Activated CD4-positive, alpha-beta memory T cell treated with anti-CD3 and anti-CD28 coated beads, Interleukin-2, amount 10 ng/mL, durations not matched to agents 7 days and 5 days (primary cell): ENCODE data around the gene EIF5. TPM values are rescaled to one million over a fixed set of nuclear protein-coding genes. Genes with fewer than 3 reads are reported as not detected.
A peak's percentile ranks its signal among the peaks of the same experiment; 100 is the strongest.

ENCODE experiments used
- CTCF ChIA-PET: fragments of 350-600 bp; sonication (Branson Sonifier 250); formaldehyde crosslinking; loops from one replicate; lab custom pipeline; 2021; ENCODE audit warnings: antibody characterized with exemption, inconsistent platforms; lab: Charles Lee
- POLR2A ChIA-PET: fragments of 350-600 bp; sonication (Branson Sonifier 250); formaldehyde crosslinking; loops from one replicate; lab custom pipeline; 2021; ENCODE audit warnings: antibody characterized with exemption; lab: Charles Lee
- DNase-seq: peaks from one replicate; pipeline ENCODE4 v3.0.0-alpha.2; 2020
- H3K27ac Mint-ChIP-seq: one replicate; pipeline ENCODE4 v1.8.0; 2021; ENCODE audit warnings: mild to moderate bottlenecking, mixed read lengths
- H3K27me3 Mint-ChIP-seq: one replicate; pipeline ENCODE4 v1.8.0; 2021; ENCODE audit warnings: mixed read lengths
- H3K36me3 Mint-ChIP-seq: one replicate; pipeline ENCODE4 v1.8.0; 2021; ENCODE audit warnings: low read depth, mixed read lengths
- H3K4me1 Mint-ChIP-seq: one replicate; pipeline ENCODE4 v1.8.0; 2021; ENCODE audit warnings: mixed read lengths
- H3K4me3 Mint-ChIP-seq: one replicate; pipeline ENCODE4 v1.8.0; 2021; ENCODE audit warnings: mild to moderate bottlenecking, mixed read lengths
- H3K9me3 Mint-ChIP-seq: one replicate; pipeline ENCODE4 v1.8.0; 2021; ENCODE audit warnings: mixed read lengths
- total RNA-seq, 2 experiments: library from RNA; stranded (reverse); gene quantifications; one replicate each; pipeline ENCODE4 v1.2.3, GENCODE V29; 2021

The EIF5 gene
- total RNA-seq, 2 experiments from 2014 or later, result 188 to 197 TPM

- Mint-ChIP-seq H3K9me3 (no peaks in the 10 kb centered on the region), H3K4me3 (peak overlapping the region; percentile 97), H3K36me3 (peaks cover 10% of the 10 kb centered on the region), H3K4me1 (peaks cover 41% of the 10 kb centered on the region), H3K27ac (peak overlapping the region; percentile 97), H3K27me3 (peaks cover 7% of the 10 kb centered on the region)
- CTCF ChIA-PET, result interaction anchor here (0.8 to 1.9 kb wide), 5 partner anchors 9 to 281 kb away, joined by 3 to 8 read pairs (median 4); no protein-coding TSS in a partner anchor
- POLR2A ChIA-PET, result interaction anchor here (0.7 to 3.9 kb wide), 11 partner anchors 8 to 176 kb away, joined by 3 to 54 read pairs (median 4); partner anchors contain the start of genes BAG5, COA8, EIF5 and TRMT61A
- peak; percentile 50 for DNase-seq
Measured at GRCh38 chr14:103385929-103386712, 52.1 kb downstream of the EIF5 start.

- H3K9me3 Mint-ChIP-seq, result no peaks in the 10 kb centered on the region
- POLR2A ChIA-PET, result interaction anchor here (0.7 to 2.6 kb wide), 5 partner anchors 15 to 142 kb away, joined by 3 to 13 read pairs (median 4); partner anchors contain the start of genes EIF5 and TRMT61A
- peaks cover 3% of the 10 kb centered on the region for H3K27me3 Mint-ChIP-seq
- peaks cover 10% of the 10 kb centered on the region for H3K36me3 Mint-ChIP-seq
- no peak for DNase-seq
- H3K27ac Mint-ChIP-seq, result peak overlapping the region; percentile 97
- peak overlapping the region; percentile 97 for H3K4me3 Mint-ChIP-seq
- CTCF ChIA-PET, result interaction anchor here (0.8 to 1.9 kb wide), 6 partner anchors 10 to 282 kb away, joined by 3 to 8 read pairs (median 4); no protein-coding TSS in a partner anchor
- H3K4me1 Mint-ChIP-seq, result peaks cover 41% of the 10 kb centered on the region
Measured at GRCh38 chr14:103386713-103387329, 52.8 kb downstream of the EIF5 start.

- no peak for DNase-seq
- H3K4me3 Mint-ChIP-seq, result no peak overlapping the region
- no peak overlapping the region for H3K27ac Mint-ChIP-seq
- H3K36me3 Mint-ChIP-seq, result peaks cover 10% of the 10 kb centered on the region
- CTCF ChIA-PET, result interaction anchor here (1.9 kb wide), 1 partner anchor 8 kb away, joined by 5 read pairs; no protein-coding TSS in a partner anchor
- POLR2A ChIA-PET, result interaction anchor here (2.6 kb wide), 1 partner anchor 54 kb away, joined by 13 read pairs; the partner anchor contains the start of gene EIF5
- H3K9me3 Mint-ChIP-seq, result no peaks in the 10 kb centered on the region
- peaks cover 35% of the 10 kb centered on the region for H3K4me1 Mint-ChIP-seq
- no peaks in the 10 kb centered on the region for H3K27me3 Mint-ChIP-seq
Measured at GRCh38 chr14:103388664-103389063, 54.6 kb downstream of the EIF5 start.

- H3K4me1 Mint-ChIP-seq, result peaks cover 42% of the 10 kb centered on the region
- DNase-seq, result no peak
- POLR2A ChIA-PET, result interaction anchor here (0.8 to 2.7 kb wide), 5 partner anchors 10 to 58 kb away, joined by 3 to 11 read pairs (median 4); partner anchors contain the start of gene EIF5
Measured at GRCh38 chr14:103390605-103391004, 56.6 kb downstream of the EIF5 start.

GRCh38 chr14:103391048-103391447 is 57.0 kb downstream of the EIF5 start:
- no peak overlapping the region for H3K27ac Mint-ChIP-seq
- no peaks in the 10 kb centered on the region for H3K27me3 Mint-ChIP-seq
- no peaks in the 10 kb centered on the region for H3K9me3 Mint-ChIP-seq
- POLR2A ChIA-PET, result interaction anchor here (0.8 to 2.7 kb wide), 5 partner anchors 9 to 57 kb away, joined by 3 to 11 read pairs (median 4); partner anchors contain the start of gene EIF5
- DNase-seq, result peak; percentile 48
- peaks cover 47% of the 10 kb centered on the region for H3K4me1 Mint-ChIP-seq
- no peak overlapping the region for H3K4me3 Mint-ChIP-seq
- CTCF ChIA-PET, result interaction anchor here (0.6 to 2.7 kb wide), 27 partner anchors 10 to 1668 kb away, joined by 3 to 39 read pairs (median 4); partner anchors contain the start of genes BAG5 and EIF5
- peaks cover 7% of the 10 kb centered on the region for H3K36me3 Mint-ChIP-seq

More at GRCh38 chr14:103390605-103391004, 56.6 kb downstream of the EIF5 start:
- H3K9me3 Mint-ChIP-seq, result no peaks in the 10 kb centered on the region
- no peaks in the 10 kb centered on the region for H3K27me3 Mint-ChIP-seq
- H3K36me3 Mint-ChIP-seq, result peaks cover 10% of the 10 kb centered on the region
- CTCF ChIA-PET, result interaction anchor here (0.7 to 2.7 kb wide), 23 partner anchors 10 to 779 kb away, joined by 3 to 39 read pairs (median 4); partner anchors contain the start of genes BAG5 and EIF5
- H3K27ac Mint-ChIP-seq, result no peak overlapping the region
- H3K4me3 Mint-ChIP-seq, result no peak overlapping the region

- H3K4me3 Mint-ChIP-seq, result no peak overlapping the region
- ChIA-PET CTCF (interaction anchor here (1.0 to 3.1 kb wide), 8 partner anchors 9 to 107 kb away, joined by 3 to 31 read pairs (median 6); partner anchors contain the start of gene EIF5), POLR2A (no interaction called here)
- no peak for DNase-seq
- H3K27me3 Mint-ChIP-seq, result no peaks in the 10 kb centered on the region
- H3K4me1 Mint-ChIP-seq, result peaks cover 50% of the 10 kb centered on the region
- peaks cover 3% of the 10 kb centered on the region for H3K36me3 Mint-ChIP-seq
- H3K27ac Mint-ChIP-seq, result no peak overlapping the region
- H3K9me3 Mint-ChIP-seq, result no peaks in the 10 kb centered on the region
Measured at GRCh38 chr14:103392106-103392505, 58.1 kb downstream of the EIF5 start.

- Mint-ChIP-seq H3K4me1 (peaks cover 48% of the 10 kb centered on the region), H3K9me3 (no peaks in the 10 kb centered on the region), H3K4me3 (no peak overlapping the region), H3K27ac (no peak overlapping the region), H3K36me3 (peaks cover 3% of the 10 kb centered on the region), H3K27me3 (no peaks in the 10 kb centered on the region)
- DNase-seq, result no peak
- CTCF ChIA-PET, result interaction anchor here (1.4 to 3.1 kb wide), 5 partner anchors 9 to 106 kb away, joined by 3 to 11 read pairs (median 4); no protein-coding TSS in a partner anchor
- POLR2A ChIA-PET, result no interaction called here
Measured at GRCh38 chr14:103392572-103392971, 58.5 kb downstream of the EIF5 start.

GRCh38 chr14:103393070-103393469 is 59.0 kb downstream of the EIF5 start:
- peaks cover 47% of the 10 kb centered on the region for H3K4me1 Mint-ChIP-seq
- H3K9me3 Mint-ChIP-seq, result no peaks in the 10 kb centered on the region
- CTCF ChIA-PET, result interaction anchor here (0.9 to 3.1 kb wide), 8 partner anchors 9 to 106 kb away, joined by 3 to 11 read pairs (median 4); no protein-coding TSS in a partner anchor

GRCh38 chr14:103393676-103394626 is 59.9 kb downstream of the EIF5 start:
- Mint-ChIP-seq H3K9me3 (no peaks in the 10 kb centered on the region), H3K4me1 (peaks cover 46% of the 10 kb centered on the region), H3K27me3 (no peaks in the 10 kb centered on the region), H3K27ac (no peak overlapping the region), H3K36me3 (no peaks in the 10 kb centered on the region), H3K4me3 (no peak overlapping the region)
- ChIA-PET POLR2A (interaction anchor here (0.6 to 1.2 kb wide), 3 partner anchors 9 to 289 kb away, joined by 3 read pairs; partner anchors contain the start of gene MARK3), CTCF (interaction anchor here (0.9 to 3.1 kb wide), 10 partner anchors 8 to 57 kb away, joined by 3 to 11 read pairs (median 4); partner anchors contain the start of gene MARK3)
- no peak for DNase-seq

More at GRCh38 chr14:103393070-103393469, 59.0 kb downstream of the EIF5 start:
- Mint-ChIP-seq H3K4me3 (no peak overlapping the region), H3K27me3 (no peaks in the 10 kb centered on the region), H3K36me3 (peaks cover 3% of the 10 kb centered on the region), H3K27ac (no peak overlapping the region)
- no peak for DNase-seq
- POLR2A ChIA-PET, result no interaction called here
